Prostate gland (tissue), 2 donors: Measurements from ENCODE around the gene POLR3B. TPM values are rescaled to one million over a fixed set of nuclear protein-coding genes. Genes with fewer than 3 reads are reported as not detected.

Experiments
- DNase-seq: peaks from one replicate; pipeline ENCODE4 v3.0.0-alpha.2; 2019; ENCODE audit warnings: low spot score
- H3K27ac ChIP-seq, 2 donors: fragments of 200-600 bp; sonication (generic); 2 replicates each; pipeline ENCODE4 v1.5.1; 2017 to 2019
- H3K27me3 ChIP-seq: fragments of 200-600 bp; sonication (generic); replicated peaks from 2 replicates; pipeline ENCODE4 v1.5.1; 2019; ENCODE audit not compliant: insufficient read depth
- H3K36me3 ChIP-seq, 2 donors: fragments of 200-600 bp; sonication (generic); 1 replicate in 1 of 2; 2 replicates in 1 of 2; pipeline versions ENCODE4 v1.5.1 to v1.8.1; 2017 to 2019
- H3K4me1 ChIP-seq: fragments of 200-600 bp; sonication (generic); replicated peaks from 2 replicates; pipeline ENCODE4 v1.5.1; 2019
- H3K4me3 ChIP-seq, 2 donors: fragments of 200-600 bp; sonication (generic); 2 replicates each; pipeline ENCODE4 v1.5.1; 2017 to 2019
- H3K9me3 ChIP-seq: fragments of 200-600 bp; sonication (generic); 2 replicates; pipeline ENCODE4 v1.5.1; 2017
- POLR2A ChIP-seq: fragments of 450-650 bp; IDR thresholded peaks from one replicate; pipeline ENCODE4 v1.6.1; 2016; ENCODE audit warnings: antibody characterized with exemption, mild to moderate bottlenecking
- POLR2AphosphoS5 ChIP-seq: sonication (generic); formaldehyde crosslinking; IDR thresholded peaks from one replicate; pipeline ENCODE4 v1.6.1; 2017; ENCODE audit warnings: antibody characterized with exemption
- WGBS: methylation state at CpG from one replicate; pipeline ENCODE4 v1.1.5; 2018; 5-methylcytosine and 5-hydroxymethylcytosine counted together
- intact Hi-C: fragments of 100-400 bp; cut with DNase I; formaldehyde crosslinking; loops from one replicate; pipeline ENCODE4 v1.14.2; 2022
- total RNA-seq, 2 donors: library from RNA; depleted of rRNA; stranded (reverse); fragments of >200 nt; gene quantifications; one replicate each; pipeline ENCODE4 v1.1.0, GENCODE V29; 2016
- TF ChIP-seq, protein P1 (sequence below), 4 experiments: fragments of 200-600 bp in 2 of 4; fragments of 450-650 bp in 2 of 4; sonication (generic) in 2 of 4; IDR thresholded peaks; 1 replicate in 3 of 4; 2 replicates in 1 of 4; pipeline ENCODE4 v1.5.1; 2016 to 2019; ENCODE audit warnings: antibody characterized with exemption in 4 of 4, mild to moderate bottlenecking in 2 of 4, moderate library complexity in 2 of 4

The POLR3B gene
- total RNA-seq, 2 donors from 2014 or later = 8.6 to 9.5 TPM

DNA sequence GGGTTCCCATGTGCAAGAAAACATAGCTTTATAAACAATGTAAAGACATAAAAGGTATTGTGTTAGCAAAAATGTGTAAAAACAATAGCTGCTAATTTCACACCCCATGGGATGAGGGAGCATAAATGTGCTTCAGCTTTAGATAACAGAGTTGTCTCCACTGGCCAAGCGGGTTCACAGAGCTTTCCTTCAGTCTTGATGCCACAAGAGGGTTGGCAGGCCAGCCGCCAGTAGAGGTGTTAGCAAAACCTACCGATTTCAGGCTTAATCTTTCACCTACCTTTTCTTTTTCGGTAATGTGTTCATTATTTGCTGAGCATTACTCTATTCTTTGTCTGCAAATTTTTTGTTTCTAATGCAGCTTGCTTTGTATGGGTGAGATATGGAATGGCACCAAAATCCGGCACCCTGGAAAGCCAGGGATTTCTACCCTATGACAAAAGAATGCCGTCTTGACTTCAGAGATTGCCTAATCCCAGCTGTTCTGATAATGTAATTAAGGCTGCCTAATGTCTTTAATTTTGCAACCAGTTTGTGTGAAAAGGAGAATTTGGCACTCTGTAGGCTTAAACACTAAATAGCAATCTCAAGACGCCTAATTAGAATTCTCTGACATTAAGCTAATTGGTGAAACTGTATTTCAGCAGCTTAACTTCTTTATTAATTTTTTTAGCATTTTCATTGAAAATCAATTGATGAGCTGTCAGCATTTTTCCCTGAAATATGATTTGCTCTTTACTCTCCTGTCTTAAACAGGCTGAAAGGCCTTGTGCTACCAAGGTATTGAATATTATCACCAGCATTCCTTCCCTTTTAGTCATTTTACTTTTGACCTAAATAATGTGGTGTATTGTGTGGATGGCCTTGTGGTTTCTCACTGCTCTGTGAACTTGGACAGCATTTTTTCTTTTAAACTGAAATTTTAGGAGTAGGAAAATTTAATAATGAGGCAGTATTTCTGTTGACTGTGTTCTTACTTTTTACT lies 60.7 kb downstream of the POLR3B start:
- intact Hi-C loops = no loop called here
- DNase-seq = no peak
- Histone ChIP-seq H3K36me3 (no peaks in the 10 kb centered on the region), H3K4me1 (no peaks in the 10 kb centered on the region), H3K27me3 (no peaks in the 10 kb centered on the region), H3K4me3 (no peak overlapping the region), H3K27ac (no peak overlapping the region), H3K9me3 (no peaks in the 10 kb centered on the region)
- WGBS = 93% methylated on average over 7 of the region's 7 CpGs
- TF ChIP-seq POLR2A = no peak
- TF ChIP-seq, protein P1, sequence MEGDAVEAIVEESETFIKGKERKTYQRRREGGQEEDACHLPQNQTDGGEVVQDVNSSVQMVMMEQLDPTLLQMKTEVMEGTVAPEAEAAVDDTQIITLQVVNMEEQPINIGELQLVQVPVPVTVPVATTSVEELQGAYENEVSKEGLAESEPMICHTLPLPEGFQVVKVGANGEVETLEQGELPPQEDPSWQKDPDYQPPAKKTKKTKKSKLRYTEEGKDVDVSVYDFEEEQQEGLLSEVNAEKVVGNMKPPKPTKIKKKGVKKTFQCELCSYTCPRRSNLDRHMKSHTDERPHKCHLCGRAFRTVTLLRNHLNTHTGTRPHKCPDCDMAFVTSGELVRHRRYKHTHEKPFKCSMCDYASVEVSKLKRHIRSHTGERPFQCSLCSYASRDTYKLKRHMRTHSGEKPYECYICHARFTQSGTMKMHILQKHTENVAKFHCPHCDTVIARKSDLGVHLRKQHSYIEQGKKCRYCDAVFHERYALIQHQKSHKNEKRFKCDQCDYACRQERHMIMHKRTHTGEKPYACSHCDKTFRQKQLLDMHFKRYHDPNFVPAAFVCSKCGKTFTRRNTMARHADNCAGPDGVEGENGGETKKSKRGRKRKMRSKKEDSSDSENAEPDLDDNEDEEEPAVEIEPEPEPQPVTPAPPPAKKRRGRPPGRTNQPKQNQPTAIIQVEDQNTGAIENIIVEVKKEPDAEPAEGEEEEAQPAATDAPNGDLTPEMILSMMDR (IDR thresholded peaks at IDR 0.05) = no peak

DNA sequence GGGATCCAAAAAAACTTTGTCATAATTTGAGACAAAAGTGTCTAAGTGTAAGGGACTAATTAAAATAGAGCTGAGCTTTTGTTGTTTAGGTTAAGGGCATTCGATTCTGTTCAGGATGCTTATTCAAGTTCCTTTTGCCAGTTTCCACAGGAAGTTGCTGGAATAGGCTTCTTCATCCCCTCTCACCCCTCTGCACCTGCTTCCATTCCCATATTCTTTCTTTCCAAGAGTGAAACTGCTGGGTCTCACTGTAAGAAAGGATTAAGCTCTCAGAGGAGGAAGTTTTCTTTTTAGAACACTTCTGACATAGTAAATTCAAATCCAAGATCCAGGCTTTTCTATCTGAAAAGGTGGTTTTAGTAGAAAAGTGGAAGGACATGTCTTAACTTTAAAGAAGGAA lies 61.4 kb downstream of the POLR3B start:
- no peaks in the 10 kb centered on the region for H3K27me3 ChIP-seq
- no peak for DNase-seq
- no peak overlapping the region for H3K4me3 ChIP-seq
- WGBS = 67% methylated on average over 1 of the region's 1 CpG
- no peaks in the 10 kb centered on the region for H3K36me3 ChIP-seq
- no peak overlapping the region for H3K27ac ChIP-seq
- no peaks in the 10 kb centered on the region for H3K9me3 ChIP-seq
- intact Hi-C loops = no loop called here
- TF ChIP-seq POLR2A (no peak), POLR2AphosphoS5 (no peak)
- TF ChIP-seq, protein P1 (IDR thresholded peaks at IDR 0.05) = no peak
- H3K4me1 ChIP-seq = no peaks in the 10 kb centered on the region

DNA sequence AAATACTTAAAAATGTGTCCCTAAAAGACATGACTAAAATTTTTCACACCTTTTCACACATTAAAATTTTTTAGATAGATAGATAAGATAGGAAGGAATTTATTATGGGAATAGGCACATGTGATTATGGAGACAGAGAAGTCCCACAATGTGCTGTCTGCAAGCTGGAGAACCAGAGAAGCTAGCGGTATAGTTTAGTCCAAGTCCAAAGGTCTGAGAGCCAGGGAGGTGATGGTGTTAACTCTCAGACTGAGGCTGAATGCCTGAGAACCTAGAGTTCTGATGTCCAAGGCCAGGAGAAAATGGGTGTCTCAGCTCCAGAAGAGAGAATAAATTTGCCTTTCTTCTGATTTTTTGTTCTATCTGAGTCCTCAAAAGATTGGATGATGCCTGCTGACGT lies 65.7 kb downstream of the POLR3B start:
- Histone ChIP-seq H3K4me3 (no peak overlapping the region), H3K27me3 (no peaks in the 10 kb centered on the region), H3K36me3 (no peaks in the 10 kb centered on the region), H3K4me1 (no peaks in the 10 kb centered on the region), H3K27ac (no peak overlapping the region), H3K9me3 (no peaks in the 10 kb centered on the region)
- intact Hi-C loops = no loop called here
- WGBS = 89% methylated on average over 2 of the region's 2 CpGs
- no peak for TF ChIP-seq POLR2A
- TF ChIP-seq POLR2AphosphoS5 = no peak
- TF ChIP-seq, protein P1 (IDR thresholded peaks at IDR 0.05) = no peak
- no peak for DNase-seq

GRCh38 chr12:106425061-106425702 lies 67.6 kb downstream of the POLR3B start:
- H3K4me1 ChIP-seq = no peaks in the 10 kb centered on the region
- TF ChIP-seq POLR2A (no peak), POLR2AphosphoS5 (no peak)
- TF ChIP-seq, protein P1 (IDR thresholded peaks at IDR 0.05) = no peak
- 92% methylated on average over 1 of the region's 1 CpG for WGBS
- H3K36me3 ChIP-seq = no peaks in the 10 kb centered on the region
- DNase-seq = no peak
- no peaks in the 10 kb centered on the region for H3K27me3 ChIP-seq
- intact Hi-C loops = no loop called here
- no peak overlapping the region for H3K27ac ChIP-seq
- no peaks in the 10 kb centered on the region for H3K9me3 ChIP-seq
- H3K4me3 ChIP-seq = no peak overlapping the region
